GM23338 (cell line): Measurements from ENCODE around the gene PDZD8. TPM values are rescaled to one million over a fixed set of nuclear protein-coding genes. Genes with fewer than 3 reads are reported as not detected.

Experiments used
- ATAC-seq: fragments of 200-7000 bp; cut with Tn5 transposase; 3 replicates; pipeline ENCODE4 v1.9.1; 2020
- DNase-seq: peaks from one replicate; pipeline ENCODE4 v3.0.0-alpha.2; 2015; ENCODE audit warnings: low spot score
- H2AFZ ChIP-seq: fragments of 200-600 bp; sonication (generic); 2 replicates; pipeline ENCODE4 v1.8.0; 2016; ENCODE audit warnings: antibody characterized with exemption, mild to moderate bottlenecking, moderate library complexity
- H3F3A ChIP-seq: fragments of 200-600 bp; sonication (generic); replicated peaks from 2 replicates; pipeline ENCODE4 v1.8.0; 2017; ENCODE audit warnings: antibody characterized with exemption, mixed run types, low read depth
- H3K27ac ChIP-seq: fragments of 200-600 bp; sonication (generic); 2 replicates; pipeline ENCODE4 v1.6.1; 2016; ENCODE audit warnings: low read depth
- H3K27me3 ChIP-seq: fragments of 200-600 bp; sonication (generic); 2 replicates; pipeline ENCODE4 v1.8.0; 2016; ENCODE audit warnings: mild to moderate bottlenecking, mixed run types, moderate library complexity; ENCODE audit not compliant: insufficient read depth
- H3K36me3 ChIP-seq: fragments of 200-600 bp; sonication (generic); 2 replicates; pipeline ENCODE4 v1.8.0; 2016; ENCODE audit warnings: mild to moderate bottlenecking; ENCODE audit not compliant: insufficient read depth
- H3K4me1 ChIP-seq: fragments of 200-600 bp; sonication (generic); 2 replicates; pipeline ENCODE4 v1.8.0; 2016; ENCODE audit warnings: mild to moderate bottlenecking, moderate library complexity; ENCODE audit not compliant: insufficient read depth
- H3K4me2 ChIP-seq: fragments of 200-600 bp; sonication (generic); 2 replicates; pipeline ENCODE4 v1.7.1; 2017; ENCODE audit warnings: mixed run types
- H3K4me3 ChIP-seq: fragments of 200-600 bp; sonication (generic); 2 replicates; pipeline ENCODE4 v1.6.1; 2016; ENCODE audit warnings: mixed run types
- H3K79me2 ChIP-seq: fragments of 200-600 bp; sonication (generic); replicated peaks from 2 replicates; pipeline ENCODE4 v1.8.0; 2017; ENCODE audit warnings: mild to moderate bottlenecking; ENCODE audit not compliant: insufficient read depth
- H3K9me2 ChIP-seq: fragments of 200-600 bp; sonication (generic); 2 replicates; pipeline ENCODE4 v1.8.0; 2017; ENCODE audit not compliant: insufficient read depth
- H4K20me1 ChIP-seq: fragments of 200-600 bp; sonication (generic); replicated peaks from 2 replicates; pipeline ENCODE4 v1.8.0; 2017; ENCODE audit warnings: mild to moderate bottlenecking; ENCODE audit not compliant: insufficient read depth
- H3K27ac Mint-ChIP-seq: 2 replicates; pipeline ENCODE4 v1.8.0; 2020; ENCODE audit warnings: inconsistent platforms, mild to moderate bottlenecking, moderate library complexity, mixed read lengths
- H3K27me3 Mint-ChIP-seq: 3 replicates; pipeline ENCODE4 v1.8.0; 2022; ENCODE audit warnings: low read depth, mild to moderate bottlenecking, moderate library complexity, mixed read lengths, inconsistent platforms; ENCODE audit not compliant: insufficient read depth, poor library complexity
- H3K36me3 Mint-ChIP-seq: 3 replicates; pipeline ENCODE4 v1.8.0; 2021; ENCODE audit warnings: low read depth, mild to moderate bottlenecking, inconsistent platforms, moderate library complexity, mixed read lengths
- H3K4me1 Mint-ChIP-seq: 3 replicates; pipeline ENCODE4 v1.8.0; 2020; ENCODE audit warnings: mild to moderate bottlenecking, inconsistent platforms, mixed read lengths
- H3K4me3 Mint-ChIP-seq: 3 replicates; pipeline ENCODE4 v1.8.0; 2021; ENCODE audit warnings: moderate library complexity, mild to moderate bottlenecking, inconsistent platforms, mixed read lengths
- H3K9me3 Mint-ChIP-seq: 3 replicates; pipeline ENCODE4 v1.8.0; 2020; ENCODE audit warnings: moderate library complexity, mild to moderate bottlenecking, inconsistent platforms, mixed read lengths
- CREB1 ChIP-seq: fragments of 250-450 bp; sonication (Bioruptor Pico); IDR thresholded peaks from 2 replicates; pipeline ENCODE4 v1.5.0; 2020; ENCODE audit warnings: low read depth, mild to moderate bottlenecking, moderate library complexity
- JUNB ChIP-seq: IDR thresholded peaks from one replicate; pipeline ENCODE4 v1.6.1; 2016; ENCODE audit warnings: antibody characterized with exemption; ENCODE audit not compliant: unreplicated experiment
- POLR2AphosphoS5 ChIP-seq: IDR thresholded peaks from 2 replicates; pipeline ENCODE4 v1.6.1; 2016; ENCODE audit warnings: antibody characterized with exemption, low read depth
- REST ChIP-seq: IDR thresholded peaks from one replicate; pipeline ENCODE4 v1.6.1; 2018; ENCODE audit warnings: antibody characterized with exemption; ENCODE audit not compliant: unreplicated experiment
- ZNF114 ChIP-seq: fragments of 250-450 bp; sonication (Bioruptor Pico); IDR thresholded peaks from 2 replicates; pipeline ENCODE4 v1.5.0; 2020; ENCODE audit warnings: mild to moderate bottlenecking, moderate library complexity
- ZNF462 ChIP-seq: fragments of 250-450 bp; sonication (Bioruptor Pico); IDR thresholded peaks from 2 replicates; pipeline ENCODE4 v1.5.0; 2020; ENCODE audit warnings: mild to moderate bottlenecking, moderate library complexity
- polyA plus RNA-seq: library from polyadenylated mRNA; unstranded; fragments of >200 nt; fragmentation: Nextera tagmentation; extraction: Ambion mirVana; gene quantifications from 2 replicates; pipeline ENCODE4 v1.2.1, GENCODE V29; 2016
- total RNA-seq: library from RNA; depleted of rRNA; stranded (reverse); fragments of >200 nt; shearing (Covaris generic); gene quantifications from 2 replicates; pipeline ENCODE4 v1.2.3, GENCODE V29; 2014

Gene PDZD8
- total and polyA plus RNA-seq, 2 experiments from 2014 or later: 11.4 to 28.6 TPM

- no peak for TF ChIP-seq ZNF462 (CRISPR knock-in tag)
Measured at GRCh38 chr10:117334066-117334465, 41.2 kb downstream of the PDZD8 start (continued).

- Mint-ChIP-seq H3K36me3 (peaks cover 23% of the 10 kb centered on the region), H3K4me3 (no peak overlapping the region), H3K4me1 (peaks cover 59% of the 10 kb centered on the region), H3K27ac (no peak overlapping the region), H3K9me3 (peaks cover 10% of the 10 kb centered on the region; the same call in 2 of the 3 replicates), H3K27me3 (peaks cover 4% of the 10 kb centered on the region)
- Histone ChIP-seq H3K36me3 (no peaks in the 10 kb centered on the region), H2AFZ (no peak overlapping the region), H3K4me1 (peaks cover 46% of the 10 kb centered on the region), H3F3A (no peaks in the 10 kb centered on the region), H3K27me3 (no peaks in the 10 kb centered on the region), H3K27ac (no peak overlapping the region), H3K4me3 (no peak overlapping the region), H4K20me1 (peaks cover 5% of the 10 kb centered on the region; the same call in 1 of the 2 replicates), H3K9me2 (no peaks in the 10 kb centered on the region), H3K4me2 (peak overlapping the region; percentile 29), H3K79me2 (peaks cover 52% of the 10 kb centered on the region)
- ATAC-seq (no peak; the same call in 2 of the 3 replicates), DNase-seq (no peak)
- TF ChIP-seq REST (no peak), JUNB (no peak), ZNF114 (no peak), POLR2AphosphoS5 (no peak), CREB1 (no peak), ZNF462 (CRISPR knock-in tag) (no peak)
Measured at GRCh38 chr10:117327262-117327661, 48.0 kb downstream of the PDZD8 start.
